NCI-H446 treated with DMSO at 0.1 percent for 48 hours (cell line): ENCODE data around the gene CDK15.
"Not testable (repeated sequence)": the region's sequence is repeated elsewhere in the genome, so short reads cannot be mapped to it uniquely, and the experiment has no call there.

Experiments used
- DNase-seq: peaks from one replicate; lab custom pipeline; 2025; lab: John Stamatoyannopoulos, UW

Gene CDK15

GRCh38 chr2:201831469-201831868 lies 25.1 kb downstream of the CDK15 start:
- no peak for DNase-seq

- DNase-seq: no peak
Observed at GRCh38 chr2:201833781-201834180, 27.4 kb downstream of the CDK15 start.

GRCh38 chr2:201835066-201835465 lies 28.7 kb downstream of the CDK15 start:
- DNase-seq: no peak

GRCh38 chr2:201837391-201837790 lies 31.1 kb downstream of the CDK15 start:
- no peak for DNase-seq

- DNase-seq: no peak
Observed at GRCh38 chr2:201837824-201838431, 31.6 kb downstream of the CDK15 start.

- DNase-seq: no peak
Observed at GRCh38 chr2:201839727-201840126, 33.4 kb downstream of the CDK15 start.

- DNase-seq: no peak
Observed at GRCh38 chr2:201840726-201841125, 34.4 kb downstream of the CDK15 start.

- DNase-seq: no peak
Observed at GRCh38 chr2:201842131-201842860, 36.0 kb downstream of the CDK15 start.

- not testable (repeated sequence) for DNase-seq
Observed at GRCh38 chr2:201844922-201845321, 38.6 kb downstream of the CDK15 start.

- no peak for DNase-seq
Observed at GRCh38 chr2:201847481-201847880, 41.1 kb downstream of the CDK15 start.

GRCh38 chr2:201852462-201852861 lies 46.1 kb downstream of the CDK15 start:
- no peak for DNase-seq

GRCh38 chr2:201852878-201853415 lies 46.6 kb downstream of the CDK15 start:
- no peak for DNase-seq

- no peak for DNase-seq
Observed at GRCh38 chr2:201854221-201854801, 48.0 kb downstream of the CDK15 start.

- DNase-seq: no peak
Observed at GRCh38 chr2:201854841-201855240, 48.5 kb downstream of the CDK15 start.

GRCh38 chr2:201855356-201855755 lies 49.0 kb downstream of the CDK15 start:
- no peak for DNase-seq

- no peak for DNase-seq
Observed at GRCh38 chr2:201857326-201857725, 51.0 kb downstream of the CDK15 start.

- no peak for DNase-seq
Observed at GRCh38 chr2:201858281-201859184, 52.2 kb downstream of the CDK15 start.

GRCh38 chr2:201859949-201860348 lies 53.6 kb downstream of the CDK15 start:
- DNase-seq: no peak

- peak; percentile 62 for DNase-seq
Observed at GRCh38 chr2:201860636-201861066, 54.3 kb downstream of the CDK15 start.

GRCh38 chr2:201862843-201863242 lies 56.5 kb downstream of the CDK15 start:
- no peak for DNase-seq

- no peak for DNase-seq
Observed at GRCh38 chr2:201866643-201867473, 60.5 kb downstream of the CDK15 start.
